Peyer's patch (tissue), 4 donors: ENCODE data around the gene HOXA3. TPM values are rescaled to one million over a fixed set of nuclear protein-coding genes. Genes with fewer than 3 reads are reported as not detected.

ENCODE experiments used
- DNase-seq, 3 donors: peaks; one replicate each; pipeline ENCODE4 v3.0.0-alpha.2; 2017 to 2019
- H3K27ac ChIP-seq, 4 donors: fragments of 200-600 bp; sonication (generic); one replicate each; pipeline ENCODE4 v1.5.1; 2016 to 2019
- H3K27me3 ChIP-seq, 2 donors: fragments of 200-600 bp; sonication (generic); one replicate each; pipeline ENCODE4 v1.5.1; 2019
- H3K36me3 ChIP-seq, 3 donors: fragments of 200-600 bp; sonication (generic); one replicate each; pipeline ENCODE4 v1.5.1; 2016 to 2019
- H3K4me1 ChIP-seq, 4 donors: fragments of 200-600 bp; sonication (generic); one replicate each; pipeline ENCODE4 v1.5.1; 2016 to 2019
- H3K4me3 ChIP-seq, 4 donors: fragments of 200-600 bp; sonication (generic); 1 replicate in 3 of 4; 2 replicates in 1 of 4; pipeline ENCODE4 v1.5.1; 2016 to 2019; ENCODE audit warnings: mild to moderate bottlenecking in 1 of 4
- H3K9me3 ChIP-seq, 4 donors: fragments of 200-600 bp; sonication (generic); one replicate each; pipeline ENCODE4 v1.5.1; 2016 to 2019; ENCODE audit warnings: mild to moderate bottlenecking in 1 of 4
- CTCF ChIP-seq, 6 experiments: fragments of 450-650 bp in 4 of 6; fragments of 200-600 bp in 2 of 6; sonication (generic) in 1 of 6; IDR thresholded peaks; one replicate each; pipeline ENCODE4 v1.5.1; 2017 to 2019; ENCODE audit warnings: antibody characterized with exemption in 6 of 6, mild to moderate bottlenecking in 3 of 6, moderate library complexity in 1 of 6
- POLR2A ChIP-seq, 2 donors: fragments of 450-650 bp; IDR thresholded peaks; one replicate each; pipeline ENCODE4 v1.5.1; 2017; ENCODE audit warnings: antibody characterized with exemption in 2 of 2, mild to moderate bottlenecking in 2 of 2, moderate library complexity in 2 of 2
- total RNA-seq, 4 donors: library from RNA; depleted of rRNA; stranded (reverse); fragments of >200 nt; gene quantifications; one replicate each; pipeline ENCODE4 v1.1.0, GENCODE V29; 2016

HOXA3 gene
- total RNA-seq, 4 donors from 2014 or later: 6.7 to 21.2 (median 13.9) TPM

- no peaks in the 10 kb centered on the region for H3K9me3 ChIP-seq
- peaks cover 0 to 23% (median 3%) of the 10 kb centered on the region in 4 donors for H3K4me1 ChIP-seq
- H3K27ac ChIP-seq: peak overlapping the region; percentile 56 to 93 (median 74)
- no peaks in the 10 kb centered on the region for H3K36me3 ChIP-seq
- peak overlapping the region; percentile 21 to 66 (median 37) for H3K4me3 ChIP-seq
- no peaks in the 10 kb centered on the region for H3K27me3 ChIP-seq
- TF ChIP-seq POLR2A (IDR thresholded peaks at IDR 0.05) (no peak), CTCF (IDR thresholded peaks at IDR 0.05) (no peak)
- peak in 1 of 3 donors; percentile 68 for DNase-seq
Measured at GRCh38 chr7:27101957-27102580, 50.3 kb downstream of the HOXA3 start.

GRCh38 chr7:27101171-27101956, 51.0 kb downstream of the HOXA3 start:
- Histone ChIP-seq H3K27ac (peak overlapping the region; percentile 56 to 93 (median 74)), H3K4me3 (peak overlapping the region; percentile 21 to 66 (median 37)), H3K9me3 (no peaks in the 10 kb centered on the region), H3K27me3 (no peaks in the 10 kb centered on the region), H3K36me3 (no peaks in the 10 kb centered on the region), H3K4me1 (peaks cover 0 to 23% (median 5%) of the 10 kb centered on the region in 4 donors)
- DNase-seq: peak in 2 of 3 donors; percentile 50 to 70
- TF ChIP-seq CTCF (IDR thresholded peaks at IDR 0.05): no peak
- no peak for TF ChIP-seq POLR2A (IDR thresholded peaks at IDR 0.05)

GRCh38 chr7:27100694-27101170, 51.7 kb downstream of the HOXA3 start:
- no peaks in the 10 kb centered on the region for H3K9me3 ChIP-seq
- DNase-seq: no peak
- peak overlapping the region; percentile 56 to 93 (median 74) for H3K27ac ChIP-seq
- no peaks in the 10 kb centered on the region for H3K36me3 ChIP-seq
- H3K4me1 ChIP-seq: peaks cover 0 to 23% (median 5%) of the 10 kb centered on the region in 4 donors
- H3K27me3 ChIP-seq: no peaks in the 10 kb centered on the region
- TF ChIP-seq POLR2A (IDR thresholded peaks at IDR 0.05) (no peak), CTCF (IDR thresholded peaks at IDR 0.05) (no peak)
- H3K4me3 ChIP-seq: peak overlapping the region in 2 of 4 donors; percentile 52 to 66

GRCh38 chr7:27099453-27100370, 52.7 kb downstream of the HOXA3 start:
- H3K36me3 ChIP-seq: no peaks in the 10 kb centered on the region
- TF ChIP-seq POLR2A (IDR thresholded peaks at IDR 0.05) (no peak), CTCF (IDR thresholded peaks at IDR 0.05) (no peak)
- no peaks in the 10 kb centered on the region for H3K9me3 ChIP-seq
- no peak for DNase-seq
- H3K4me1 ChIP-seq: peaks cover 0 to 30% (median 5%) of the 10 kb centered on the region in 4 donors
- H3K27ac ChIP-seq: peak overlapping the region; percentile 47 to 93 (median 78)
- H3K27me3 ChIP-seq: no peaks in the 10 kb centered on the region
- H3K4me3 ChIP-seq: peak overlapping the region in 2 of 4 donors; percentile 75 to 82
